ENCODE data around the gene CDH23.

The CDH23 gene

DNA sequence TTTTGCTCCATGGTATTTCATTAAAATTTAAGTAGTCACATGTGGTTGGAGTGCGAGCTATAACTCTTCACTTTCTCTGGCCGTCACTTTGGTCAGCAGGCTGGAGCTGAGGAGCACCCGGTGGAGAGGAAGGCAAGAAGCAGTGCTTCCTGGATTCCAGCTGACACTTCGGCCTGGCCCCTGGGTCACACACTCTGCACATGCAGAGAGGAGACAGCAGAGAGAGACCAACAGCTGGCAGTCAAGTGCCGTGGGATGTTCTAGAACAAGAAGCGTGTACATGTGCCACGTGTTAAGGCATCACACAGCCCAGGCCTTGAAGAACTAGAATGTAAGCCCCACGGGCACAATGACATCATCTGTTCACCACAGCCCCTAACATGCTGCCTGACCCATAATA, 424.2 kb downstream of the CDH23 start:
- TF ChIP-seq GATA2 (IDR thresholded peaks at IDR 0.05; ENCODE audit: low read depth, low read length) = no peak
- no peak for TF ChIP-seq GATA3 (IDR thresholded peaks at IDR 0.05; ENCODE audit: low read depth, low read length)

DNA sequence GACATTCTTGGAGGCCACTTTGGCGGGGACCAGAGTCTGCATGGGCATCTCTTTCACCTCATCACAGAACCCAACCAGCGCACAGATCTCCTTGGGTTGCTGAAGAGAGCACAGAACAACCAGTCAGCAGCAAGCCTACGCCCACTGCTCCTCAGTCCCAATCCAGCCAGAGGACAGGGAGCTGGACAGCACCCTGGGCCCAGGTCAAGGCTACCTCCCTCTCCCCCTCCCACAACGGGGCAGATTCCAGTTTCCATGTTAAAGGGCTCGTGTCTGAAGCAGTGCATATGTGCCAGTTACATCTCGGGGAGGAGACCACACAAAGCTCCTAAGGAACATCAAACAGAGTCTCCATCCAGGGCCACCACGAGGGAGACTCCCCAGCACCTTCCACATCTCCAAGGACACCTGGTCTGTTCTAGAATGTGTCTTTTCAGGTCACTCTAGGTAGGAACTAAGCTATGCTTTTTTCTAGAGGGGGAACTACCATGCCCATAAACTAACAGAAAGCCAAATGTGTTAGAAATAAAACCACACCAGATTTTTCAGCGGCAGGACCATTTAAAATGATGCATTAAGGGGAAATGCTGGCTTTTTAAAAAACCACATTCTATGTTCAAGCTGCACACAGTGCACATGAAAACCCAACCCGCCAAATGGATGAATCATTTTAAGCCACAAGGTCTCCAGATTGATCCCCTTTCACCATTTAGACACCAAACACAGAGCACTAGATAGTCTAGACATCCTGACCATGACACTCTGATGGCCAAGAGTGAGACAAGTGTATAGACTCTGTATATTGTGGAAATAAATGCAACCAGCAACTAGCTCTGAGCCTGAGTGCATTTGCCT, 425.4 kb downstream of the CDH23 start:
- TF ChIP-seq GATA3 (IDR thresholded peaks at IDR 0.05; ENCODE audit: low read depth, low read length) = no peak
- no peak for TF ChIP-seq GATA2 (IDR thresholded peaks at IDR 0.05; ENCODE audit: low read depth, low read length)

GRCh38 chr10:71823356-71823755, 426.6 kb downstream of the CDH23 start:
- no peak for TF ChIP-seq GATA3 (IDR thresholded peaks at IDR 0.05; ENCODE audit: low read depth, low read length)
- no peak for TF ChIP-seq GATA2 (IDR thresholded peaks at IDR 0.05; ENCODE audit: low read depth, low read length)

DNA sequence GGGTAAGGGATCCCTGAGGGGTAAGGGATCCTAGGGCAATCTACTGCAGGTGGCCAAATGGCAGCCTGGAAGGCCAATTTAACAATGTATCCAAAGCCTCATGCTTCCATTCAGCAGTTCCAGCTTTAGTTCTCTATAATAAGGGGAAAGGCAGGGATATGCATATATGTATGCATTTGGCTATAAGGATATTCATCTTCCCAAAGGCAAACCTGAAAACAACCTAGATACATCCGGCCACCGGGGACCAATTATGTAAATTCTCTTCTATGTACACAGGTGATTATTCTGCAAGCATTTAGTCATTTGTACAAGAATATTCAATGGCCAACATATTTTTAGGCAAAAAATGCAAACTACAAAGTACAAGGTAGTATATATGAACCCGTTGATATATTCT, 427.6 kb downstream of the CDH23 start:
- no peak for TF ChIP-seq GATA2 (IDR thresholded peaks at IDR 0.05; ENCODE audit: low read depth, low read length)
- TF ChIP-seq GATA3 (IDR thresholded peaks at IDR 0.05; ENCODE audit: low read depth, low read length) = no peak

- TF ChIP-seq GATA2 (IDR thresholded peaks at IDR 0.05; ENCODE audit: low read depth, low read length) = no peak
- TF ChIP-seq GATA3 (IDR thresholded peaks at IDR 0.05; ENCODE audit: low read depth, low read length) = no peak
Observed at GRCh38 chr10:71825217-71825616, 428.5 kb downstream of the CDH23 start.

GRCh38 chr10:71827852-71828251, 431.1 kb downstream of the CDH23 start:
- TF ChIP-seq GATA2 (IDR thresholded peaks at IDR 0.05; ENCODE audit: low read depth, low read length) = no peak
- TF ChIP-seq GATA3 (IDR thresholded peaks at IDR 0.05; ENCODE audit: low read depth, low read length) = no peak

GRCh38 chr10:71828702-71829101, 432.0 kb downstream of the CDH23 start:
- TF ChIP-seq GATA2 (IDR thresholded peaks at IDR 0.05; ENCODE audit: low read depth, low read length) = no peak
- no peak for TF ChIP-seq GATA3 (IDR thresholded peaks at IDR 0.05; ENCODE audit: low read depth, low read length)

- TF ChIP-seq GATA3 (IDR thresholded peaks at IDR 0.05; ENCODE audit: low read depth, low read length) (no peak), GATA2 (IDR thresholded peaks at IDR 0.05; ENCODE audit: low read depth, low read length) (no peak)
Observed at GRCh38 chr10:71829171-71829570, 432.5 kb downstream of the CDH23 start.

DNA sequence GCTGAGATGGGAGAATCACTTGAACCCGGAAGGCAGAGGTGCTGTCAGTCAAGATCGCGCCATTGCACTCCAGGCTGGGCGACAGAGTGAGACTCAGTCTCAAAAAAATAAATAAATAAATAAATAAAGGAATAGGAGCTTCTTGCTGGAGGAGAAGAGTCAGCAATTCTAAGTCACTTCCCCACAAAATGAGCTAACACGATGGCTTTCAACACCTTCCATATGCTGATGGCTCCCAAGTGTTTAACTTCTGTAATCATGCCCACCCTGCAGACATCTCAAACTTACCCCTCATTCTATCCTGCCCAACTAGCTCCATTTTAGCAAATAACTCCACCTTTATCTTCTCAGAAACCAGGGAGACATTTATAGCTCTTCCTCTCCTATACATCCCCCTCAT, 433.2 kb downstream of the CDH23 start:
- TF ChIP-seq GATA3 (IDR thresholded peaks at IDR 0.05; ENCODE audit: low read depth, low read length) = no peak
- TF ChIP-seq GATA2 (IDR thresholded peaks at IDR 0.05; ENCODE audit: low read depth, low read length) = no peak

DNA sequence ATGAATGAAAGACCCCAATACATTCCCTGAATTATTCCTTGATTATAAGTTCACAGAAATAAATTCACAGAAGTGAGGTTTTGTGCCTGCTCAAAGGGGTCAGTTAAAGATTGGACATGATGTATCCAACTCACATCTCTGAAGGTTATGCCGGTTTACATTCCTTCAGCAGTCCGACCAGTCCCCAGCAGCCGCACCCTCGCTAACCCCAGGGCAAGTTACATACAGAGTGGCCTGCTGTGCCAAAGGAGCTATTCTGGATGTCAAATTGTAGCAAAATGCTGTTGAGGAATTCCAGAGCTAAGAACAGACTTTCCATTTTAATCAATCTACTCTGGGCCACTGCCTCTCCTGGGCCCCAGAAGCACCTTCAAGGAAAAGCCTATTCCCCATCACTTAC, 434.0 kb downstream of the CDH23 start:
- TF ChIP-seq GATA3 (IDR thresholded peaks at IDR 0.05; ENCODE audit: low read depth, low read length) (no peak), GATA2 (IDR thresholded peaks at IDR 0.05; ENCODE audit: low read depth, low read length) (no peak)

- TF ChIP-seq GATA2 (IDR thresholded peaks at IDR 0.05; ENCODE audit: low read depth, low read length) (no peak), GATA3 (IDR thresholded peaks at IDR 0.05; ENCODE audit: low read depth, low read length) (no peak)
Observed at GRCh38 chr10:71831646-71832552, 435.2 kb downstream of the CDH23 start.

DNA sequence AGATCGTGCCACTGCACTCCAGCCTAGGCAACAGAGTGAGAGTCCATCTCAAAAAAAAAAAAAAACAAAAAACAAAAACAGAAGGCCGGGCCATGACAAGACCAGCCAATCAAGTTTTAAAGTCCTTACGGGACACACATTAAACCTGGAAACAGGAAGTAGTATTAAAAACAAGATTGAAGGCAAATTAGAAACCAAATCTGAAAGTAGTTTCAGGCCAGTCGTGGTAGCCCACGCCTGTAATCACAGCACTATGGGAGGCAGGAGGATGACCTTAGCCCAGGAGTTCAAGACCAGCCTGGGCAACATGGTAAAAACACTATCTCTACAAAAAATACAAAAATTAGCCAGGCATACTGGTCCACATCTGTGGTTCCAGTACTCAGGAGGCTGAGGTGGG, 436.2 kb downstream of the CDH23 start:
- TF ChIP-seq GATA3 (IDR thresholded peaks at IDR 0.05; ENCODE audit: low read depth, low read length) (no peak), GATA2 (IDR thresholded peaks at IDR 0.05; ENCODE audit: low read depth, low read length) (no peak)

DNA sequence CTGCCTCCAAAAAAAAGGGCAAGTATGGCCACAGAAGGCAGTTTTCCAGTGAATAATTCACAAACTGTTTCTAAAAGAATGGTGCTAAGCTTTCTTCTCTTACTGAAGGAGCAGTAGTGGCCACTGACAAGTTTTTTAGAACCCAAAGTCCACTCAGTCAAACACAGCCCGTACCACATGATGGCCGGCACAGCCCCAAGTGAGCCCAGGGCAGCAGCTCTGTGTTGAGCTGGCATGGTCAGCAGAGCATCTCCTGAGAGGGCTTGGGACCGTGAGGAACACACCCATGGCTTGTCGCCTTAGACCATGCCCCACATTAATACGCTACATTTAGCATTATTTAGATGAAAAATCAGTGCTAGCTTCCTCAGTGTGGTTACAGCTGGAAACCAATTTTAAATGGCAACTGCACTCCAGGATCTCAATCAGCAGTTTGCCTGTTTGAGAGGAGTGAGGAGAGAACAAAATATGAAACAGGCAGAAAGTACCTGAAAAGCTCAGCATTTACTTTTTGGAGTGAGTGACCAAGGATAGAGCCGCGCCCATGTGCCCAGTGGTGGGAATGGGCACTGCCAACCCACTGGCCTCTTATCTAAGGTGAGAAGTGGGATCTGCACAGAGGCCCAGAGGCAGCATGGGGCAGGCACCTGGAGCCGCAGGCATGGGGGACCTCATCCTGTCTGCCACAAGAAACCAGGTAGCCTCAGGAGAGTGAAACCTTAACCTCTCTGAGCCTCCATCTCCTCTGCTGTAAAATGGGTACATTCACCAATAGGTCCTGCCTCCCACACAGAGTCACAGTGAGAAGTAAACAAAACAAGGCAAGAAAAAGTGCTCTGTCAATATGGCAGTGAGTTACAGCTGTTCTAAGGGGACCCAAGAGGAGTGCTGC, 437.0 kb downstream of the CDH23 start:
- no peak for TF ChIP-seq GATA2 (IDR thresholded peaks at IDR 0.05; ENCODE audit: low read depth, low read length)
- TF ChIP-seq GATA3 (IDR thresholded peaks at IDR 0.05; ENCODE audit: low read depth, low read length) = no peak

GRCh38 chr10:71834343-71834674, 437.6 kb downstream of the CDH23 start:
- TF ChIP-seq GATA3 (IDR thresholded peaks at IDR 0.05; ENCODE audit: low read depth, low read length) (no peak), GATA2 (IDR thresholded peaks at IDR 0.05; ENCODE audit: low read depth, low read length) (no peak)

All from SH-SY5Y (cell line).